Measurements from ENCODE around the gene CFAP58.

CFAP58 gene

GRCh38 chr10:104502907-104503306, 149.3 kb downstream of the CFAP58 start:
- no peak for DNase-seq (ENCODE audit: extremely low read depth, low read depth)
- TF ChIP-seq, protein P1, sequence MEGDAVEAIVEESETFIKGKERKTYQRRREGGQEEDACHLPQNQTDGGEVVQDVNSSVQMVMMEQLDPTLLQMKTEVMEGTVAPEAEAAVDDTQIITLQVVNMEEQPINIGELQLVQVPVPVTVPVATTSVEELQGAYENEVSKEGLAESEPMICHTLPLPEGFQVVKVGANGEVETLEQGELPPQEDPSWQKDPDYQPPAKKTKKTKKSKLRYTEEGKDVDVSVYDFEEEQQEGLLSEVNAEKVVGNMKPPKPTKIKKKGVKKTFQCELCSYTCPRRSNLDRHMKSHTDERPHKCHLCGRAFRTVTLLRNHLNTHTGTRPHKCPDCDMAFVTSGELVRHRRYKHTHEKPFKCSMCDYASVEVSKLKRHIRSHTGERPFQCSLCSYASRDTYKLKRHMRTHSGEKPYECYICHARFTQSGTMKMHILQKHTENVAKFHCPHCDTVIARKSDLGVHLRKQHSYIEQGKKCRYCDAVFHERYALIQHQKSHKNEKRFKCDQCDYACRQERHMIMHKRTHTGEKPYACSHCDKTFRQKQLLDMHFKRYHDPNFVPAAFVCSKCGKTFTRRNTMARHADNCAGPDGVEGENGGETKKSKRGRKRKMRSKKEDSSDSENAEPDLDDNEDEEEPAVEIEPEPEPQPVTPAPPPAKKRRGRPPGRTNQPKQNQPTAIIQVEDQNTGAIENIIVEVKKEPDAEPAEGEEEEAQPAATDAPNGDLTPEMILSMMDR (IDR thresholded peaks at IDR 0.05; ENCODE audit: low read depth, low read length) = no peak

Measured in AG09319 (cell line).